ENCODE results near the gene HSPB1. TPM values are rescaled to one million over a fixed set of nuclear protein-coding genes. Genes with fewer than 3 reads are reported as not detected.

The HSPB1 gene
- total and polyA plus RNA-seq, 2 donors (not counting 1 experiment from before 2014, with no cell fraction given): 34.0 to 343 TPM

- Histone ChIP-seq H3K4me1 (ENCODE audit: control insufficient read depth in 2 of 2, insufficient read depth in 2 of 2, low read length in 2 of 2) (peaks cover 4% of the 10 kb centered on the region in 2 donors), H2AFZ (ENCODE audit: insufficient read depth, low read depth, low read length, poor library complexity, severe bottlenecking) (no peak overlapping the region), H3K36me3 (replicated peaks in 1 of 2; ENCODE audit: control extremely low read depth in 1 of 2, control insufficient read depth in 1 of 2, extremely low read depth in 1 of 2, insufficient read depth in 2 of 2, low read length in 1 of 2) (no peaks in the 10 kb centered on the region), H3K9ac (ENCODE audit: low read length) (no peak overlapping the region), H3K79me2 (ENCODE audit: control insufficient read depth, insufficient read depth, low read length) (no peaks in the 10 kb centered on the region), H3K27ac (ENCODE audit: low read length in 2 of 2) (no peak overlapping the region), H3K4me2 (replicated peaks; ENCODE audit: low read depth, low read length, poor library complexity, severe bottlenecking) (peak overlapping the region; percentile 75), H4K20me1 (ENCODE audit: control insufficient read depth, insufficient read depth, low read length, poor library complexity, severe bottlenecking) (no peaks in the 10 kb centered on the region), H3K9me3 (ENCODE audit: control extremely low read depth in 1 of 3, control insufficient read depth in 2 of 3, insufficient read depth in 1 of 3, low read length in 2 of 3) (peaks cover 0 to 21% (median 0%) of the 10 kb centered on the region in 3 donors), H3K27me3 (replicated peaks in 1 of 4; ENCODE audit: control extremely low read depth in 1 of 4, control insufficient read depth in 3 of 4, insufficient read depth in 4 of 4, low read length in 3 of 4) (peaks cover 0 to 49% (median 13%) of the 10 kb centered on the region in 4 experiments), H3K4me3 (ENCODE audit: control extremely low read depth in 1 of 5, extremely low read depth in 1 of 5, insufficient read depth in 1 of 5, low read depth in 2 of 5, low read length in 4 of 5) (peak overlapping the region in 1 of 5 experiments; percentile 20)
- peak; percentile 85 for ATAC-seq (ENCODE audit: low read depth)
- peak; percentile 58 for DNase-seq
- Mint-ChIP-seq H3K27ac (no peak overlapping the region), H3K9me3 (ENCODE audit: insufficient read depth) (no peaks in the 10 kb centered on the region), H3K27me3 (peaks cover 36% of the 10 kb centered on the region), H3K4me1 (peaks cover 4% of the 10 kb centered on the region), H3K4me3 (peak overlapping the region; percentile 47)
- CTCF ChIA-PET: no interaction called here
- 3% methylated on average over 18 of the region's 28 CpGs for WGBS (ENCODE audit: insufficient coverage)
- intact Hi-C loops (cut with micrococcal nuclease): no loop called here
- POLR2A ChIA-PET: no interaction called here
- TF ChIP-seq EZH2 (IDR thresholded peaks at IDR 0.05; ENCODE audit: borderline replicate concordance, insufficient read depth, low read depth, low read length, poor library complexity, severe bottlenecking): no peak
- no peak for TF ChIP-seq CTCF (IDR thresholded peaks at IDR 0.05)
These were observed 42.2 kb upstream of the HSPB1 start for GRCh38 chr7:76260171-76260703.

GRCh38 chr7:76261329-76261728 lies 41.1 kb upstream of the HSPB1 start:
- peaks cover 4% of the 10 kb centered on the region for H3K4me1 Mint-ChIP-seq
- Histone ChIP-seq H3K27ac (ENCODE audit: low read length in 2 of 2) (no peak overlapping the region), H3K9me3 (ENCODE audit: control extremely low read depth in 1 of 3, control insufficient read depth in 2 of 3, insufficient read depth in 1 of 3, low read length in 2 of 3) (peaks cover 0 to 22% (median 0%) of the 10 kb centered on the region in 3 donors), H3K79me2 (ENCODE audit: control insufficient read depth, insufficient read depth, low read length) (no peaks in the 10 kb centered on the region), H3K4me3 (ENCODE audit: control extremely low read depth in 1 of 5, extremely low read depth in 1 of 5, insufficient read depth in 1 of 5, low read depth in 2 of 5, low read length in 4 of 5) (no peak overlapping the region), H3K4me1 (ENCODE audit: control insufficient read depth in 2 of 2, insufficient read depth in 2 of 2, low read length in 2 of 2) (peaks cover 4% of the 10 kb centered on the region in 2 donors), H3K4me2 (replicated peaks; ENCODE audit: low read depth, low read length, poor library complexity, severe bottlenecking) (no peak overlapping the region), H3K9ac (ENCODE audit: low read length) (no peak overlapping the region), H4K20me1 (ENCODE audit: control insufficient read depth, insufficient read depth, low read length, poor library complexity, severe bottlenecking) (no peaks in the 10 kb centered on the region), H3K27me3 (replicated peaks in 1 of 4; ENCODE audit: control extremely low read depth in 1 of 4, control insufficient read depth in 3 of 4, insufficient read depth in 4 of 4, low read length in 3 of 4) (peaks cover 0 to 46% (median 13%) of the 10 kb centered on the region in 4 experiments), H2AFZ (ENCODE audit: insufficient read depth, low read depth, low read length, poor library complexity, severe bottlenecking) (no peak overlapping the region), H3K36me3 (replicated peaks in 1 of 2; ENCODE audit: control extremely low read depth in 1 of 2, control insufficient read depth in 1 of 2, extremely low read depth in 1 of 2, insufficient read depth in 2 of 2, low read length in 1 of 2) (no peaks in the 10 kb centered on the region)
- intact Hi-C loops (cut with micrococcal nuclease): no loop called here
- ATAC-seq (ENCODE audit: low read depth) (no peak), DNase-seq (no peak)
- no peak for TF ChIP-seq EZH2 (IDR thresholded peaks at IDR 0.05; ENCODE audit: borderline replicate concordance, insufficient read depth, low read depth, low read length, poor library complexity, severe bottlenecking)
- TF ChIP-seq CTCF (IDR thresholded peaks at IDR 0.05): no peak
- no peak overlapping the region for H3K27ac Mint-ChIP-seq
- ChIA-PET CTCF (interaction anchor here (0.7 to 0.9 kb wide), 2 partner anchors 83 to 241 kb away, joined by 3 read pairs; no protein-coding TSS in a partner anchor), POLR2A (no interaction called here)
- peaks cover 32% of the 10 kb centered on the region for H3K27me3 Mint-ChIP-seq
- no peak overlapping the region for H3K4me3 Mint-ChIP-seq
- H3K9me3 Mint-ChIP-seq (ENCODE audit: insufficient read depth): no peaks in the 10 kb centered on the region
- WGBS (ENCODE audit: insufficient coverage): 84% methylated on average over 10 of the region's 11 CpGs
